Epithelial cell of prostate (primary cell): ENCODE results near the gene ATP10B.

Source experiments
- DNase-seq: peaks from one replicate; pipeline ENCODE4 v3.0.0-alpha.2; 2011; ENCODE audit warnings: low read depth, low spot score
- H3K27ac ChIP-seq: fragments of 450-650 bp; 2 replicates; pipeline ENCODE4 v1.5.1; 2017; ENCODE audit warnings: mild to moderate bottlenecking

Gene ATP10B

DNA sequence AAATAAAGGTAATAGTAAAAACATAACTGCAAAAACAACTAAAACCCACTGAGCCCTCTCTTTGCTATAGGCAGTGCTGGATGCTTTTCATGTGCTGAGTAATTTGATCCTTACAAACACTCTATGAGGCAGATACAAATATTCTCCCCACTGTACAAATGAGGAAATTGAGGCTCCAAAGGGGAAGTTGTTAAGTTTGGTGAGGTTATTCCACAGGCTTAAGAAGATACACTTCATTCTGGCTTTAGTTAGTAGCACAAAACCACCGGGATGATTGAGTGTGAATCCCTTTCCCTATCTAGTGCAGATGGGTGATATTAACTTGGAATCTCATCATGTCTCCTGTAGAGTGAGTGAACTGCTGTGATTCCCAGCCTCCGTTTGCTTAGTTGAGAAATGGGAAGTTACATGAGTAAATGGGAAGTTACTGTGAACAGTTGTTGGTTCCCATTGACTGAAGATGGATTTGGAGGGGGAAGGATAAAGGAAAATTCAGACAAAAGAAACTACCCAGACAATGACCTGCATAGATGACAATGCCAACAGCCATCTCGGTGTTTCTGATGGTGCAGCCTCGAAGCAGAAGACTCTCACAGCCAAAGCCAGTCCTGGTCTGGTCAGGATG lies 208.3 kb downstream of the ATP10B start:
- no peak overlapping the region for H3K27ac ChIP-seq
- DNase-seq, result no peak

DNA sequence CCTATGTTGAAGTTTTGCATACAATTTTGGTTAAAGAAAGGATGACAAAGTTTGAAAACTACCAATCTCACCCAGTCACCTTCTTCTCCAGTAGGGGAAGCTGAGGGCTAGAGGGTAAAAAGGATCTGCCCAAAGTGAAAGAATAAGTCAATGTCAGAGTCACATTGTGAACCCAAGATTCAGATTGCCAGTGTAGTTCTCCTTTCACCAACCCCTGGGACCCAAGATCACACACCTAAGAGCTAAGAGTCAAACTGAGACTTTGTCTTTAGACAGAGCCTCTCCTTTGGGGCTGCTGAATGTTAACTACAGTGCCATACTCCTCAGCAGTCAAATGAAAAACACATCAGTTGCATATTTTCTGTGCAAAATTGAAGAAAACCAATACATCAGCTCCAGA lies 210.6 kb downstream of the ATP10B start:
- no peak for DNase-seq

DNA sequence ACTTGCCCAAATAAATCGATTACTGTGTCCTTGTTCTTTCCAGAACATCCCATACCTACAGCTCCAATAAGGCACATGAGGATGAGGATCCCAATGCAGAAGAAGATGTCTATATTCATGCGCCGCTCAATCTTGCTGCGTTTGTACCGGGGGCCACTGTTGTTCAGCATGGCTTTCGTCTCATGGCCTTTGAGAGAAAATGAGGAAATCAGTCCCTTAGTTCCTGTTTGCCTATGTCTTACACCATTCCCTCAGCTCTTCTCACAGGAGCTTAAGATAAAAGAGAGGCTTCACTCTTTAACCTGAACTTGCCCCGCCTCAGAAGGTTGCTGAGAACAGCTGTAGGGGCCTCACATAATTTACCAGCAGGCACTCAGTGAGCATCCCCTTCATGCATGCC lies 211.6 kb downstream of the ATP10B start:
- no peak overlapping the region for H3K27ac ChIP-seq
- no peak for DNase-seq

More for the DNA sequence above, 210.6 kb downstream of the ATP10B start:
- no peak overlapping the region for H3K27ac ChIP-seq

DNA sequence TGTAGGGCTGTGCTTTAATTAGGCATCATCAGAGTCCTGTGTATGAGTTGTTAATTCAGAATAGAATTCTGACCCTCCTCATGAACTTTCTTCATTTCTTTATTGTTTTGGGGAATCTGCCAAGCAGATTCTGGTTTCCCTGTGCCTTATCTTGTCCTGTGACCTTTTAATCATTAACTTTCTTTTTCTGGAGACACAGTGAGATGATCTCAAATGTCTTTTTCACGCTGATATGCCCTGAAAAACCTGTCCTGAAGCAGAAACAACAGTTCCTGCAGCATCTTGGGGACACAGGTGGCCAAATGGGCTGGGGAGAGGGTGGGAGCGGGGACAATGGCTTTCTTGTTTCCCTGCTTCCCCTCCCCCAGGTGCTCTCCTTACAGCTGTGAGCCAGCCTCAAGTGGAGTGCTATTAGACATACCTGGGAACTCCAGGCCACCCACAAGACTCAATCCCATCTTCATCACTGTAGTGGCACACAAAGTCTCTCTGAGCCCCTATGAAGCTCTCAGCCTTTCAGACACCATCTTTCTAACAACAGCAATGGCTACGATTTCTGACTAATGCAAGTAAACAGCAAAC lies 213.8 kb downstream of the ATP10B start:
- no peak overlapping the region for H3K27ac ChIP-seq
- DNase-seq, result no peak

DNA sequence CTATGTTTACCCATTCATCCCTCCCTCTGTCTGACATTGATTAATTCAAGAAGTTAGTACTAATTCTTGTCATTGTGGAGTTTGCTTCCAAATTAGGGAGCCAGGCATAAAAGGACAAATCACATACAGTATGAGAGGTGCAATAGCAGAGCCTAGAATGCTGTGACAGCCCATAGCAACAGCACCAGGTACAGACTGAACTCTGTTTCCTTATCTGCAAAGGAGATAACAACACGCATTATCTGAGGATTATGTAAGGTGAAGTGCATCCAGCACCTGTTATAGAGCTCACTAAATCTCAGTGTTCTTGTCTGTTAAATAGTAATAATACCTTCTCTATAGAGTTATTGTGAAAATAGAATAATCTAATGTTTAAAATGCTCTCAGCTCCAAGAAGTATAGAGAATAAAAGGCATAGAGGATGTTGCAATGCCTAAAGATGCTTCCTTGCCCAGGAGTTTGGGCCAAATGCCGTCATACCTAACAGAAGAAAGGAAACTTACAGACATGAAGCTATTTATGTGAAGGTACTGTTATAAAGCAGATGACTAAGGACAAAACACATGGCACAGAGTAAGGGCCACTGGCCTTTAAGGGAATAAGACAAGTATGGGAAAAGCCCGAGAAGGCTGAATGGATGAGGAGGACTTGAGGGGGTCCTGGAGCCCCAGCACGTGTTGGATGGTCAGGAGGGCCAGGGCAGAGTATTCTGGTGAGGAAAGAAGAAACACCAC lies 214.5 kb downstream of the ATP10B start:
- no peak for DNase-seq
- no peak overlapping the region for H3K27ac ChIP-seq

DNA sequence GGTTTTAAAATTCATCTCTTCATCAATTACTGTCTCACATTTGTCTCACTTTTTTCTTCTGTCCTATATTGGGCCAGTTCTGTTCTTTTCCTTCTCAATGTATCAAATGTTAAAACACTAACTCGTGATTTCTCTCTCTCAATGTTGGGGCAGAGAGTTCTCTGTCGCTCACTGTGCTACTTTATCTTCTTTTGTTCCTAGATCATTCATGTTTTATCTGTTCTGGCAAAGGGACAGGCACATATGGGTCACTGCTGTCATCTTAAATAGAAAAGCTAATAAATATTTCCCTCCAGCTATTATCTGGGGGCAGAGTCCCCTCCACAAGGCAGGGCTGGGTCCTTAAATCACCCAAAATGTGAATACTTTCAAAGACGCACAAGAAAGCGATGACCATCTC lies 216.3 kb downstream of the ATP10B start:
- no peak for DNase-seq
- H3K27ac ChIP-seq, result no peak overlapping the region

DNA sequence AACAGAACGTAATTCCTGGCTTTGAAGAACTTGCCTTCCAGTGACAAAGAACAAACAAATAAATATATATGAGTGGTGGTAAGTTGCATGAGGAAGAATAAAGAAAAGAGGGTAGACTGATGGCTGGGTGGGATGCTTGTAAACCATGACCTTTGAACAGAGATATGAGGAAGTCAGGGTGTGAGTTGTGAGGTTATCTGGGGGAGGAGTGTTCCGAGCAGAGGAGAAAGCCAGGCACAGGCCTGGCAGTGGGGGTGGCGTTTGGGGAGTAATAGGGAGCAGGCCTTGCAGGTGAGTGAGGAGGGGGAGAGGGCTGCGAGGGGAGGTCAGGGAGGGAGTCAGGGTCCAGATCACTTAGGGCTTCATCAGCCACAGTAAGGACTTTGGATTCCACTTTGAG lies 217.0 kb downstream of the ATP10B start:
- no peak for DNase-seq
- no peak overlapping the region for H3K27ac ChIP-seq

DNA sequence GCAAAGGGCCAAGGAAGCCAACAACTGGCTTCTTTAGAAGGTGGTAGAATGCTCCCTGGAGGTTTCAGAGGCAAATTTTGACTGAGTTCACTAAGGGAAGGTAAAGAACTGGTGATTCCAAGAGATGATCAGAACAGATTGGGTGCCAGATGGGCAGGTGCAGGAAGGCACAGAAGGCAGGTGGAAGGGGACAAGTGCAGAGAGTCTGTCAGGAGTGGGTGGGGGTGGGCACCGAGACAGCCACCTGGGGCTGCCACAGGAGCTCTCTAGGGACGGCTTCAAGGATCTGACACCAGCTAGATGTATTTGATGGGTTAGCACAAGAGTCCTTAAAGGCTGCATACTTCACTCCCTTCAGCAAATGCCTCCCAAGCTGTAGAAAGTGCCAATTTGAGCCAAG lies 223.0 kb downstream of the ATP10B start:
- no peak overlapping the region for H3K27ac ChIP-seq
- DNase-seq, result no peak

DNA sequence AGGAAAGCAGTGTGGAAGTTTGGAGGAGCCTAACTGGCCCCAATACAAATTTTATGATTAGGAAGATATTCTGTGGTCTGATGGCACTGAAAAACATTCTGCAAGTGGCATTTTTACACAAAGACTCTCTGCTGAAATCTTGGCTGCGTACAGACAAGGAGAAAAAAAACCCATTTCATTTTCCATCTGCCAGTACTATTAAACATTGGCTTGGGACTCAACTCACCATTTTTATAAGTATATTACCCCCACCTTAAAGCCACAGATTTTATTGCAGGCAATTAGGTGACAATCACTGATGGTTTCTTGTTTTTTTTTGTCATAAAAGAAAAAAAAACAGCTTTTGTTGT lies 223.4 kb downstream of the ATP10B start:
- H3K27ac ChIP-seq, result no peak overlapping the region
- DNase-seq, result no peak

DNA sequence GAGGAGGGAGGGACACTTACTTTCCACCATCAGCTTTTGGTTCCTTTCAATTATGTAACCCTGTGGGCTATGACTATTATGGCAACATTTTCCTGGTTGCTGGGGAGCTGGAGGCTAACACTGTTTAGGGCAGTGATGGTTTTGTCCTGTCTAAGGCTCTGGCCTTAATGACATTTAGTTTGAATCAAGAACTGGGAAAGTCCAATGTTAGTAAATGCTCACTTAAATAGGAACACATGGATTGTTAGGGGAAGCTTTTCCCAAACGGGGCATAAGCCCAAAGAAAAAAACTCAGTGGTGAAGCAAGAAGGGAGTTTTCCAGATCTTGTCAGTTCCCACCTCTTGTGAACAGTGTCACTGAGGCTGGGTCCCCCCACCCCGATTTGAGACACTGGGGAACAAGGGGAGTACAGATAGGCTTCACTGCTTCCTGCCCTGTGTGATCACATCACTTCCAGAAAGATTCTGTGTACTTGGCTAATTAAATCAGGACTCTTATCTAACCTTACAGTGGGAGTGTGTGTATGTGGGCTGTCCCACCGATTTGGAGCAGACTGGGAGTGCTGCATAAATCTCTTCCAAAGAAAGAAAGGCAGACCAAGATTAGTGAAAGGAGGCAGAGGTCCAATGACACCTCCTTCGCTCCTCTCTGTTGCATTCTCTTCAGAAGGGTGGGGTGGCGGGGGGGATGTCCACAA lies 223.9 kb downstream of the ATP10B start:
- no peak for DNase-seq
- H3K27ac ChIP-seq, result no peak overlapping the region

DNA sequence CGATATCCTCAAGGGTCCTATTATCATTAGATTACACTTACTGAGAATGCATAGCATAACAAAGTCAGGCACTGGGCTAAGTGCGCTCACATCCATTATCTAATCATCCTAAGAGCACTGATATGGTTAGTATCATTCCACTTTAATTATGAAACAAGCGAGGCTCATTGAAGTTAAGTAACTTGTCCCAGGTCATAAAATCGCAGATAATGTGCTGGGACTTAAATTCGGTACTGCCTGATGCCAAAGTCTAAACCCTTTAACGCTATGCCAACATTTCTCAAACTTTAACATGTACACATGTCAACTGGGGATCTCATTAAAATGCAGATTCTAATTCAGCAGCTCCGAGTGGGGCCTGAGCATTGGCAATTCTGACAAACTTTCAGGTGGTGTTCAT lies 225.7 kb downstream of the ATP10B start:
- no peak for DNase-seq

DNA sequence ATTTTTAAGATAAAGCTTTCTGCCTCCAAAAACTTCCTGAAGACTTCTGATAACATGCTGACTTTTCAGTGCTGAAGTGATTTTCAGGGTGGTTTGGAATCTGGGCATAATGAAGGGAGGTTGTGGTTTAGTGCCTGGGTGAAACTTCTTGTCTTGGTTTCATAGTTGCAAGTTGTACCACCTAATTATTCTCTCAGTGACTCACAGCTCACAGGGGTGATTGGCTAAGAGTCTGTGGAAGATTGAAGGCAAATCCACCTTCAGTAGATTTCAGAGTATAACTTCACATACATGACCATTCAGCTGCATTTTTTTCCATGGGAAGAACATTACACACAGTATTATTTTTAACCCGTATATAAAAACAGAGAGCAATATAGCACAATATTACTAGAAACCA lies 230.5 kb downstream of the ATP10B start:
- H3K27ac ChIP-seq, result no peak overlapping the region
- no peak for DNase-seq

More for the DNA sequence above, 225.7 kb downstream of the ATP10B start:
- H3K27ac ChIP-seq, result no peak overlapping the region

DNA sequence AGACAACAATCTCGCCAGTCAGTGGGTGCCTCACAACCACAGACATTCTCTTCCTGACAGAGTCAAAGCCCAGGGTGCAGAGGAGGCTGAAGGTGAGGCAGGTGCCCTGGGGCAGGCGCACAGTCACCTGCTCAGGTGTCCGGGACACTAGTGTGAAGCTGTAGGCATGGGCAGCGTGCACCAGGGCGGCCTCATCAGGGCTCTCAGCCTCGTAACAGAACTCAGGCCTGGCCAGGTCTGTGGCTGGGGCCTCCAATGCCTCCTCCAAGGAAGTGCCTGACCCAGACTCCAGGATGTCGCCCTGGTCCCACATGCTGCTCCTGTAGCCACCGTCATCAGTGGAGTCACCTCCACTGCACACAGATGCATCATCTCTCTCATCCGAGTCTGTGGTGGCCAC lies 231.6 kb downstream of the ATP10B start:
- no peak overlapping the region for H3K27ac ChIP-seq
- no peak for DNase-seq

DNA sequence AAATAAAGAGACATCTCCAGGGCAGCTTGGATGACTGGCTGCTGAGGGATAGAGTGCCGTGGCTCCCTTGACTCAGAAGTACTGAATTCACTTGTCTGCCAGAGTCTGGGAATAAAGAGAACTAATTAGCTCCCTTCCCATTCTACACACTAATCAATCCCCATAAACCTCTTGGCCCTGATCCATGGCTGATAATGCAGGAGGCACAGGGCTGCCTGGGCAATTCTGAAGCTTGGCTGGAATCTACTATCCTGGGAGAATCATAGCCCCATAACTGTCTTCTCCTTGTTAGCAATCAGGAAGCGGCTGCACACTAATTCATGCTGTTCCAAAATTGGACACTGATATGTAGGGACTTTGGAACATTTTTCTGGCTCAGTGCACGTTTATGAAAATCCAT lies 232.6 kb downstream of the ATP10B start:
- H3K27ac ChIP-seq, result no peak overlapping the region
- DNase-seq, result no peak

DNA sequence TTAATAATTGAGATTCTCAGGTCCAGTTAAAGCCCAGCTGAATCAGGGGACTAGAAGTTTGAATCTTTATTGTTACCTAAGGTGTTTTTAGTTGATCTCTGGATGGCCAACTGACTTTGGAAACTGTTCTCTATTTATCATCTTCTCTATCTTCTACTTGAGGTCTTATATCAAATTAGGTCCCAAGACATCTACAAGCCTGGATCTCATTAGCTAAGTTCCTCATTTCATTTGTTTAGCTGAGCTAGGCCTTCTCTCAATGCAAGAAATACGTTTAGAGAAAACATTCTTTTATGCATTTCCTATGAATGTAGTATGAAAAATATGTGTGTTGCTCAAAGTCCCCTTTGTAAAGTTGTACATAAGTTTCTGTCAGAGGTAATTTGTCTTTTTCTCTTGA lies 233.7 kb downstream of the ATP10B start:
- no peak overlapping the region for H3K27ac ChIP-seq
- DNase-seq, result no peak

DNA sequence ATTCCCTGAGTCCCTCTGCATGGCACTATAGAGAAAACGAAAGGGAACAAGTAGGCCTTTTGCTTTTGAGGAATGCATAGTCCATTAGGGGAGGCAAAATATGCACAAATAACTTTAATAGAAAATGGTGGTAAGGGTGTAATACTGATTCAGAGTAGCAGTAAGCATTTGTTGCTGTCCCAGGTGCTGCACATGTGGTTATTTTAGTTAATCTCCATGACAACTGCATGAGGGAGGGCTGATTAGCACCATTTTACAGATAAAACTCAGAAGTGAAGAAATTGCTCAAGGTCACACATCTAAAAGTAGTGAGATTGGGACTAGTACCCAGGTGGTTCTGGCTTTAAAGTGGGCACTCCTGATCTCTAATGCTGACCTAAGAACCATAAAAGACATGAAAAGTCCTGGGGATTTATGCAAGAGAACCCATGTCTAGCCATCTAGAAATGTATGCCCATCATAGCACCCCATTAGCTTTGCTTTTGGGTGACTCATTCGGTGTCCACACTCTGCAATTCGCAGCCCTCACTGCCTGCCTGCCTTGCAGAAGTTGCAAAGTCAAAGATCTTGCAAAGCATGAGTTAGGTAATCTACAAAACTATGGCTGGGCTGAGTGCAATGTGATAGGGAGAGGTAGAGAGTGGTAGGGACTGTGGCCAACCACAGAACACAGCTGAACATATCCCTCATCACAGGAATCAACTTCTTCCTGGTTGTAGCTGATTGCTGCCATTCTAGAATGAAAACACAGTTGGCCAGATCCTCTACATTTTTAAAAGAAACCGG lies 235.1 kb downstream of the ATP10B start:
- DNase-seq, result no peak
- no peak overlapping the region for H3K27ac ChIP-seq

DNA sequence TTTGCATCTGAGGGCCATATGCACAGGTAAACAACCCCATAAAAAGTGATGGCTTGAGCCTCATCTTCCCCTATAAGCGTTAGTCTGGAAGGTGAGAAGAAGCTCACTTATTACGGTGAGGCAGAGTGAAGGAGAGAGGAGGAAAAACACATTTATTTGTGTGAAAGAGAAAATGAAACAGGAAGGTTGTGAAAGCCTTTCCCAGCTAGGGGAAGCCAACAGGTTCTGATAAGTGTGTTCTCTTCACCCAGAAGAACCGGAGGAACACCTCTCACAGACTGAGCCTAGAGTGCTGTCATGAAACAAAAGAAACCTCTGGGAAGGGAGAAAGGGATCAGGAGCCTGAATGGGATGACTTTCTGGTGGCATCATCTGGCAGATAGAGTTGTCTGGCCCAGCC lies 237.9 kb downstream of the ATP10B start:
- DNase-seq, result no peak
- no peak overlapping the region for H3K27ac ChIP-seq

DNA sequence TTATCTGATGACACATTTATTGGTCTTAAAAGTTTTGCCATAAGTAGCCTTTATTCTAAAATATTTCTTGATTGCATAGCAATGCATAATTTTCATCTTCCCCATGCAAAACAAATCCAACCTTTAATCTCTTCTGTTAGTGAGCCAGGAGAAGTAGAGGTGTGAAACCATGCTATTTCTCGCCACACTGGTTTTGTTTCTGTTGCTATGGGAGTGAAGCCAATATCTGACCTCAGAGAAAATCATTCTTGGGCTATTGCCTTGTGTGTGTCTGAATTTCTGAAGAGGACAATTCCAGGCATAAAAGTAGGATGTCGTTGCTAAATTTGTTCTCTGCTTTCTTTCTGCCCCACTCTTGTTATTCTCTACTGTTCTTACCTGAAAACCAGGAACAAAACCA lies 246.7 kb downstream of the ATP10B start:
- no peak for DNase-seq

DNA sequence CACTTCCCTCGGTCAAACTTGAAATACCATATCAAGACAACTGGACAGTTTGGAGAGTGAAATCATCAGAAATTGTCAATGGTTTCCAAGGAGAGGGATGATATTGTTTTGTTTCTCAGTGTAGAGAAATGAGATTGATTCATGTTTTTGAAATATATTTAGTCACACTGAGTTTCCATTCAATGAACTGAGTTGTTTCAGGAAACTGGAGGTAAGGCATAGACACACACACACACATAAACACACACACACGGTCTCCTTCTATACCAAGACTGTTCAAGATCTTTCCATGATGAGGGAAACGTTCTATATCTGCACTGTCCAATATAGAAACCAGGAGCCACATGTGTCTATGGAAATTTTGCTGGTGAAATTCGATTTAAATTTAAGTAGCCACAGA lies 247.5 kb downstream of the ATP10B start:
- no peak for DNase-seq
- H3K27ac ChIP-seq, result no peak overlapping the region

More for the DNA sequence above, 246.7 kb downstream of the ATP10B start:
- H3K27ac ChIP-seq, result no peak overlapping the region

DNA sequence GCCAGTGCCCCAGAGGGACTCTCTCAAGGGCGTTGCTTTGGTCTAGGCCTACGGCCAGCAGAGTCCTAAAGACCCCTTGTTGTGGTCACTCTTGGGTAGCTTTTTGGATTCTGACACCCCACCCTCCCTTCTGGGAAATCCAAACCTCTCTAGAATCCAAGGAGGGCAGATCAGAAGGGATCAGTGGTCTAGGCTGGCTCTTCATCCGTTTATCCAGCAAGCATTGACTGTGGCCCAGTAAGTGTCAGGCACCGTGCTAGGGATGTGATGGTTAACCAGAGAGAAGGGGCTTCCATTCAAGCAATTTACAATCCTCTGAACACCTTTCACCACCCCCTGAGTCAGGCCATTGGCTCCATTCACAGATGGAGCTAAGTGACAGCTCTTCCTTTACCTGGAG lies 249.3 kb downstream of the ATP10B start:
- DNase-seq, result no peak
- H3K27ac ChIP-seq, result no peak overlapping the region

DNA sequence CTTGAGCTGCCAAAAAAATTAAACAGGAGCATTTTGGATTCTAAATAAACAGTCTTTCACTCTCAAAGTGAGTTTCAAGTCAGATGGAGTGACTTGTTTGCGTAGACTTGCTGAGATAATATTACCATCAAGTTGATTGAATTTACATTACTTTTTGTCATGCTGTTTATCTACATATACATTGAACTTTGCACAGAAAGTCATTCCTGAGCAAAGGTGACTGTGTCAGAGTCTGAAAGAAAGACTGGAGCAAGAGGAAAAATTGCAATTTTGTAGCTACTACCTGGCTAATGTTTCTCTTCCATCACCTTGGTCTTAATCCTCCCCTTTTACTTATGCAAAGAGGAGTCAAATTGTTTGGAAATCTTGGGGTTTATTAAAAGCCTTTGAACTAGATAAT lies 251.0 kb downstream of the ATP10B start:
- no peak for DNase-seq
- H3K27ac ChIP-seq, result no peak overlapping the region
